Lower leg skin (tissue), 4 donors: Measurements from ENCODE around the gene TUFT1. TPM values are rescaled to one million over a fixed set of nuclear protein-coding genes. Genes with fewer than 3 reads are reported as not detected.
A peak's percentile ranks its signal among the peaks of the same experiment; 100 is the strongest.

Source experiments
- DNase-seq, 2 donors: peaks; one replicate each; pipeline ENCODE4 v3.0.0-alpha.2; 2019; ENCODE audit warnings: low spot score in 2 of 2
- H3K4me3 ChIP-seq: fragments of 200-600 bp; sonication (generic); 2 replicates; pipeline ENCODE4 v1.5.1; 2017; ENCODE audit warnings: mild to moderate bottlenecking, low read depth; ENCODE audit not compliant: poor library complexity, severe bottlenecking
- CTCF ChIP-seq, 3 donors: fragments of 450-650 bp; IDR thresholded peaks; one replicate each; pipeline ENCODE4 v1.5.1; 2016; ENCODE audit warnings: antibody characterized with exemption in 3 of 3, mild to moderate bottlenecking in 3 of 3, moderate library complexity in 2 of 3
- POLR2A ChIP-seq, 2 donors: fragments of 450-650 bp; IDR thresholded peaks; one replicate each; pipeline ENCODE4 v1.6.1; 2016 to 2017; ENCODE audit warnings: antibody characterized with exemption in 2 of 2, mild to moderate bottlenecking in 1 of 2, moderate library complexity in 1 of 2
- whole genome bisulfite sequencing, 2 donors: methylation state at CpG; one replicate each; pipeline ENCODE4 v1.1.5; 2018; 5-methylcytosine and 5-hydroxymethylcytosine counted together
- intact Hi-C: fragments of 100-400 bp; cut with DNase I; formaldehyde crosslinking; loops from one replicate; pipeline ENCODE4 v1.15.0; 2023; ENCODE audit warnings: low total_unique reads
- total RNA-seq, 4 donors: library from RNA; depleted of rRNA; stranded (reverse); fragments of >200 nt; gene quantifications; one replicate each; pipeline ENCODE4 v1.1.0, GENCODE V29; 2016

The TUFT1 gene
- total RNA-seq, 4 donors from 2014 or later, result 140 to 186 (median 161) TPM

GRCh38 chr1:151510020-151510405, 30.1 kb upstream of the TUFT1 start:
- intact Hi-C loops, result no loop called here
- DNase-seq, result no peak
- whole genome bisulfite sequencing, 2 donors, result 40 to 47% methylated on average over 8 to 9 of the region's 9 CpGs
- no peak overlapping the region for H3K4me3 ChIP-seq
- no peak for TF ChIP-seq CTCF (IDR thresholded peaks at IDR 0.05)
- no peak for TF ChIP-seq POLR2A (IDR thresholded peaks at IDR 0.05)

DNA sequence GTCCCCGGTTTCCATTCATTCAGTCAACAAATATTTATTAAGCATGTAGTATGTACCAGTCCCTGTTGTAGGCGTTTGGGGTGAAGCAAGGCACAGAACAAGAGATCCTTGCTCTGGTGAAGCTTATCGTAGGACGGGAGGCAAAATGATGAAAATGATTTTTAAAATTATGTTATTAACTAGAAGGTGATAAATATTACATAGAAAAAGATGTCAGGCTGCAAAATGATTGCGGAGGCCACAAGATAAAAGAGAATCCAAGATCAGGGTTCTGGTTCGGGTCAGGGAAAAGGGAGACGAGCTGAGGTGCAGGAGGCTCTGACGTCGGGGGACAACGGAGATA, 29.5 kb upstream of the TUFT1 start:
- 5 to 10% methylated on average over 10 of the region's 10 CpGs for WGBS, 2 donors
- DNase-seq, result no peak
- H3K4me3 ChIP-seq, result peak overlapping the region; percentile 28
- intact Hi-C loops, result no loop called here
- TF ChIP-seq CTCF (IDR thresholded peaks at IDR 0.05), result no peak
- TF ChIP-seq POLR2A (IDR thresholded peaks at IDR 0.05), result no peak

DNA sequence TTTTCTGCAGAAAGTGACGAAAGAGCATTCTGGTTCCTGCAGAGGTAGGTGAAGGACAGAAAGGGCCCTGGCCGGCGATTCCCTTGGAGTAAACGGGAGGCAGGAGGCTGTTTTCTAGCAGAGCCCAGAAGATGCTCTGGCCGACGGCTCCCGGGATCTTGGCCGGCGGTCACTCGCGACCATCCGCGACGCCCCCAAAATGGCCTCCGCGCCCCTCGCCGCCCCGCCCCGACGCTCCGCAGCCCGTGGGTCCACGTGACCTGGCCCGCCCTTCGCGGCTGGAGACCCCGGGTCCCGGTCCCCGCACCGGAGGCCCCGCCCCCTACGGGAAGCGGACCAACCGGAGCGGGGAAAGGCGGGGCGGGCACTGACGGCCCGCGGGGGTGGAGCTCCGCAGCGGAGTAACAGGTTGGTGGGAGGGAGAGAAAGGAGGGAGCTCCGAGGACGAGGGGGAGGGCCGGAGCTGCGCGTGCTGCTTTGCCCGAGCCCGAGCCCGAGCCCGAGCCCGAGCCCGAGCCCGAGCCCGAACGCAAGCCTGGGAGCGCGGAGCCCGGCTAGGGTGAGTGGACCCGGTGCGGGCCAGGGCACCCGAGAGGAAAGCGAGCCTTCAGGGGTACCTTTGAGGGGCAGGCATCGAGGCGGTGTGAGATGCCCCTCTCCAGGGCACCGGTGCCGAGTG, 29.0 kb upstream of the TUFT1 start, which contains the start of gene CGN:
Gene CGN, plus strand, starts transcription at position 431 of the 679 bp plus-strand sequence. CDS start 7,133 bp downstream, outside the sequence.
- peak within 1 kb of the TSS; percentile 28 for H3K4me3 ChIP-seq
- DNase-seq, result peak; percentile 71 to 96
- no peak for TF ChIP-seq CTCF (IDR thresholded peaks at IDR 0.05)
- no peak for TF ChIP-seq POLR2A (IDR thresholded peaks at IDR 0.05)
- 1% methylated on average over 20 to 46 of the region's 68 CpGs for WGBS, 2 donors
- intact Hi-C loops, result no loop called here

DNA sequence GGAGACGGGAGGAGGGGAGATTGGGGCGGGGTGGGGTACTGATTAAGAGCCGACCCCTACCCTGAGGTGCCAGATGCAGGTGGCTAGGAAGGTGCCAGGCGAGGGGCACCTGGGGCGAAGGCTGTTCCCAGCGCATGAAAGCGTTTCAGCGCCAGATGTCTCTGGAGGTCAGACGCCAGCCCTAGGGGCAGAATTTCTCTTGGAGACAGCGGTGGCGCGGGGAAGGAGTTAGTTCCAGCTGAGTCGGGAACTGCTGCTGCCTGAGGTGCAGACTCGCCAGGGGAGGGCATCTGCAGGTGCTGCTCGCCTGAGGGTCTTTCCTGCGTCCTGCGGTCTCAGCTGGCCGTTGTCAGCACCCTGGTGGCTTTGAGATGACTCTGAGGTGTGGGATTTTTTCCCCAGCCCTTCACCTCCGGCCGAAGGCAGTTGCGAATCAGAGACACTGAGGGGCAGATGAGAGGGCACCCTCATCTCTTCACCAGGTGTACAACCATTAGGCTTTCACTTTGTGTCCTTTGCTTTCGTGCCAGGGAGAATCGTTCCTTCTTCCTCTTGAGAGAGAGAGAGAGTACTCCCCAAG, 28.4 kb upstream of the TUFT1 start:
- TF ChIP-seq POLR2A (IDR thresholded peaks at IDR 0.05) (no peak), CTCF (IDR thresholded peaks at IDR 0.05) (no peak)
- WGBS, 2 donors, result 1 to 2% methylated on average over 15 to 16 of the region's 23 CpGs
- peak in 1 of 2 donors; percentile 27 for DNase-seq
- H3K4me3 ChIP-seq, result peak overlapping the region; percentile 28
- intact Hi-C loops, result no loop called here

- no peak overlapping the region for H3K4me3 ChIP-seq
- intact Hi-C loops, result no loop called here
- WGBS, 2 donors, result 40 to 43% methylated on average over 4 of the region's 4 CpGs
- DNase-seq, result no peak
- TF ChIP-seq CTCF (IDR thresholded peaks at IDR 0.05), result no peak
- no peak for TF ChIP-seq POLR2A (IDR thresholded peaks at IDR 0.05)
Measured at GRCh38 chr1:151512326-151512725, 27.8 kb upstream of the TUFT1 start.
